T-helper 9 cell (primary cell): Measurements from ENCODE around the gene MAML3.
"Not testable (repeated sequence)": the region's sequence is repeated elsewhere in the genome, so short reads cannot be mapped to it uniquely, and the experiment has no call there.

ENCODE experiments used
- DNase-seq: peaks from one replicate; pipeline ENCODE4 v3.0.0-alpha.2; 2020

The MAML3 gene

GRCh38 chr4:139957986-139958738, 195.8 kb downstream of the MAML3 start:
- DNase-seq: no peak

- DNase-seq: no peak
Observed at GRCh38 chr4:139957065-139957464, 196.9 kb downstream of the MAML3 start.

- DNase-seq: no peak
Observed at GRCh38 chr4:139956507-139957017, 197.4 kb downstream of the MAML3 start.

- no peak for DNase-seq
Observed at GRCh38 chr4:139955600-139955999, 198.4 kb downstream of the MAML3 start.

GRCh38 chr4:139954512-139954911, 199.5 kb downstream of the MAML3 start:
- DNase-seq: no peak

- no peak for DNase-seq
Observed at GRCh38 chr4:139951021-139951420, 203.0 kb downstream of the MAML3 start.

GRCh38 chr4:139950568-139950967, 203.4 kb downstream of the MAML3 start:
- DNase-seq: no peak

GRCh38 chr4:139944916-139945315, 209.1 kb downstream of the MAML3 start:
- DNase-seq: not testable (repeated sequence)

- no peak for DNase-seq
Observed at GRCh38 chr4:139943277-139943676, 210.7 kb downstream of the MAML3 start.

- DNase-seq: no peak
Observed at GRCh38 chr4:139942241-139942640, 211.7 kb downstream of the MAML3 start.

- no peak for DNase-seq
Observed at GRCh38 chr4:139940600-139940999, 213.4 kb downstream of the MAML3 start.

- DNase-seq: no peak
Observed at GRCh38 chr4:139938414-139938813, 215.6 kb downstream of the MAML3 start.

- DNase-seq: no peak
Observed at GRCh38 chr4:139935911-139936310, 218.1 kb downstream of the MAML3 start.

GRCh38 chr4:139934708-139935195, 219.2 kb downstream of the MAML3 start:
- DNase-seq: no peak

GRCh38 chr4:139934057-139934707, 219.8 kb downstream of the MAML3 start:
- no peak for DNase-seq

GRCh38 chr4:139933541-139933940, 220.4 kb downstream of the MAML3 start:
- DNase-seq: no peak

GRCh38 chr4:139933104-139933503, 220.9 kb downstream of the MAML3 start:
- DNase-seq: no peak

- no peak for DNase-seq
Observed at GRCh38 chr4:139924782-139925181, 229.2 kb downstream of the MAML3 start.

GRCh38 chr4:139922406-139923024, 231.5 kb downstream of the MAML3 start:
- no peak for DNase-seq

GRCh38 chr4:139921429-139922184, 232.4 kb downstream of the MAML3 start:
- no peak for DNase-seq

GRCh38 chr4:139920486-139921002, 233.4 kb downstream of the MAML3 start:
- DNase-seq: no peak

GRCh38 chr4:139919521-139919920, 234.5 kb downstream of the MAML3 start:
- DNase-seq: no peak

- DNase-seq: no peak
Observed at GRCh38 chr4:139919004-139919403, 235.0 kb downstream of the MAML3 start.
